GM18505 (cell line): Measurements from ENCODE around the gene ORAI3.
A peak's percentile ranks its signal among the peaks of the same experiment; 100 is the strongest.

ENCODE experiments used
- ATAC-seq: cut with Tn5 transposase; IDR thresholded peaks from one replicate; pipeline ENCODE4 v1.9.1; 2021; ENCODE audit not compliant: unreplicated experiment
- POLR2A ChIP-seq: IDR thresholded peaks from 4 replicates; pipeline ENCODE4 v1.6.1; 2011; ENCODE audit warnings: borderline replicate concordance; ENCODE audit not compliant: insufficient read depth, insufficient read length; ENCODE audit errors: extremely low read depth

Gene ORAI3

DNA sequence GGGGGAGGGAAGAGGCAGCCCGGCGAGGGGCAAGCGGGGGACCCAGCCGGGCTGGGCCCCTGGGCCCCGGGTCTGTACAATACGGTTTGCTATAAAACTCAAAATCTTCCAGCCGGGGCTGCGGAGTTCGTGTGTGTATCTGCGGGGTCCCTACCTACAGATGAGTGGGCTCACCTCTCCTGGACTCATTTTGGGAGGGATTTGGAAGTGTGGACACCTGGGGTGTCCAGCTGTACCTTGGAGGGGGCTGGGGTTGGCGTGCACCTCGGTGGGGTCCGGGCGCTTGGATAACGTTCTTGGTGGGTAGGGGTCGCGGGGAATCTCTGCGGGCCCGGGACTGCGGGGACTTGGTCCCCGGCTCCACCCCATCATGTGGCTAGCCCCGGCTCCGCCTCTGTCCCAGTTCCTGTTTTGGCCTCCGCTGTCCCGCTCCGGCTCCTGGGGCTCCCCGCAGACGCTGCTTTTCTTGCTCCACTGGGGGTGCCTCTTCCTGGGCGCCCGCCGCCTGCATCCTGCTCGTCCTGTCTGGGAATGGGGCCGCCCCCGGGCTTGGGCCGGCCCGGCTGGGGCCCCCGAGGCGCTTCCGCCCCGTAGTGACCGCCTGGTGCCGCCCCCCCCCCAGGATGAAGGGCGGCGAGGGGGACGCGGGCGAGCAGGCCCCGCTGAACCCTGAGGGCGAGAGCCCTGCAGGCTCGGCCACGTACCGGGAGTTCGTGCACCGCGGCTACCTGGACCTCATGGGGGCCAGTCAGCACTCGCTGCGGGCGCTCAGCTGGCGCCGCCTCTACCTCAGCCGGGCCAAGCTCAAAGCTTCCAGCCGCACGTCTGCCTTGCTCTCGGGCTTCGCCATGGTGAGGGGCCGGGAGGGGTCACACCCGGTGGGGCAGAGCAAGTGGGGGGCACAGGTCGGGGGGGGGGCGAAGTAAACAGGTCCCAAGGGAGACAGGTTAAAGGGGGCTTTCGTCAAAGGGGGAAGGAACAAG lies at the start of gene ORAI3:
ORAI3 (plus strand) TSS at position 402 of the 983 bp plus-strand sequence; CDS start at position 624, 222 bp downstream.
- peak; percentile 89 for TF ChIP-seq POLR2A
- peak; percentile 72 for ATAC-seq

DNA sequence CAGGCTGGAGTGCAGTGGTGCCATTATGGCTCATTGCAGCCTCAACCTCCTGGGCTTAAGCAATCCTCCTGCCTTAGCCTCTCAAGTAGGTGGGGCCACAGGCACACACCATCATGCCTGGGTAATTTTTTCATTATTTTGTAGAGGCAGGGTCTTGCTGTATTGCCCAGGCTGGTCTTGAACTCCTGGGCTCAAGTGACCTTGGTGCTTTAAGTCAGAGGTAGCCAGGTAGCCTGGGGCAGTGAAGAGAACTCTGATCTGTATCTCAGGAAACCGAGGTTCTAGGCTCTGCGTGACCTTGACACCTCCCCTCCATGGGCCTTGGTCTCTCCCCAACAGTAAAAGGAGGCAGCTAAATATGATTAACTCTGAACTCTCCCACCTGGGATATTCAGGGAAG lies 49.1 kb upstream of the ORAI3 start:
- ATAC-seq = no peak
- TF ChIP-seq POLR2A = no peak

DNA sequence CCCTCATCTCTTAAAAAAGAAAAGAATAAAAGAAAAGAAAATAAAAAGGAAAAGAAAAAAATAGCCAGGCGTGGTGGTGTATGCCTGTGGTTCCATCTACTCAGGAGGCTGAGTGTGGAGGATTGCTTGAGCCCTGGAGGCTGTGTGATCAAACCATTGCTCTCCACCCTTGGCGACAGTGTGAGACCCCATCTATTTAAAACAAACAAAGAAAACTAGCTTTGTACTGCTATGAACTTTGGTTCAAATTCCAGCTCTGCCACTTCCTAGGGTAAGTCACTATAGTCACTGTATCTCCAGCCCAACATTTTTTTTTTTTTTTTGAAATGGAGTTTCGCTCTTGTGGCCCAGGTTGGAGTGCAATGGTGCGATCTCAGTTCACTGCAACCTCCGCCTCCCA lies 48.3 kb upstream of the ORAI3 start:
- TF ChIP-seq POLR2A = no peak
- ATAC-seq = no peak

DNA sequence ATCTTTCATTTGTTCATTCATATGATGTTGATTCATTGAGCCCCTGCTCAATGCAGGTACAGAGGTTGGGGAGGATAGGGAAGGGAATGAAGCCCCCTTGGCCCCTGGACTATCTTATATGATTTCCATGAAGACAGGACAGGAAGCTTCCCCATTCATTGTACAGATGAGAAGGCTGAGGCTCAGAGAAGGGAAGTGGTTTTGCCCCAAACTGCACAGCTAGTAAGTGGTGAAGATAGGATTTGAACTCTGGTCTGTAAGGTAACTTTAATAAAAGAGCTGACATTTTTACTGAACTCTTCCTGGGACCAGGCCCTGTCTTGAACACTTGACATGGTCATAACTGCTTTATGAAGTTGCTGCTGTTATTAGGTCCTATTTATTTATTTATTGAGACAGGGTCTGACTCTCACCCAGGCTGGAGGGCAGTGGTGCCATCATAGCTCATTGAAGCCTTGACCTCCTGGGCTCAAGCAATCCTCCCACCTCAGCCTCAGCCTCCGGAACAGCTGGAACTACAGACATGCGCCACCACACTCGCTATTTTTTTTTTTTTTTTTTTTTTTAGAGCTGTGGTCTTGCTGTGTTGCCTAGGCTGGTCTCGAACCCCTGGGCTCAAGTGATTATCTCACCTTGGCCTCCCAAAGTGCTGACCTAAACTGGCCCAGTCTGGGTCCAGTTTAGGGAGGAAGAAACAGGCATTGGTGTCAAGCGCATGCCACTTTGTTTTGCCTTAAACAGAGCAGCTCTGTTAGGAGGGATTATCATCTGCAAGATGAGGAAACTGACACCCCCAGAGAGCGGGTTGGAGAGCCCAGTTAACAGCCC lies 47.5 kb upstream of the ORAI3 start:
- TF ChIP-seq POLR2A = no peak

DNA sequence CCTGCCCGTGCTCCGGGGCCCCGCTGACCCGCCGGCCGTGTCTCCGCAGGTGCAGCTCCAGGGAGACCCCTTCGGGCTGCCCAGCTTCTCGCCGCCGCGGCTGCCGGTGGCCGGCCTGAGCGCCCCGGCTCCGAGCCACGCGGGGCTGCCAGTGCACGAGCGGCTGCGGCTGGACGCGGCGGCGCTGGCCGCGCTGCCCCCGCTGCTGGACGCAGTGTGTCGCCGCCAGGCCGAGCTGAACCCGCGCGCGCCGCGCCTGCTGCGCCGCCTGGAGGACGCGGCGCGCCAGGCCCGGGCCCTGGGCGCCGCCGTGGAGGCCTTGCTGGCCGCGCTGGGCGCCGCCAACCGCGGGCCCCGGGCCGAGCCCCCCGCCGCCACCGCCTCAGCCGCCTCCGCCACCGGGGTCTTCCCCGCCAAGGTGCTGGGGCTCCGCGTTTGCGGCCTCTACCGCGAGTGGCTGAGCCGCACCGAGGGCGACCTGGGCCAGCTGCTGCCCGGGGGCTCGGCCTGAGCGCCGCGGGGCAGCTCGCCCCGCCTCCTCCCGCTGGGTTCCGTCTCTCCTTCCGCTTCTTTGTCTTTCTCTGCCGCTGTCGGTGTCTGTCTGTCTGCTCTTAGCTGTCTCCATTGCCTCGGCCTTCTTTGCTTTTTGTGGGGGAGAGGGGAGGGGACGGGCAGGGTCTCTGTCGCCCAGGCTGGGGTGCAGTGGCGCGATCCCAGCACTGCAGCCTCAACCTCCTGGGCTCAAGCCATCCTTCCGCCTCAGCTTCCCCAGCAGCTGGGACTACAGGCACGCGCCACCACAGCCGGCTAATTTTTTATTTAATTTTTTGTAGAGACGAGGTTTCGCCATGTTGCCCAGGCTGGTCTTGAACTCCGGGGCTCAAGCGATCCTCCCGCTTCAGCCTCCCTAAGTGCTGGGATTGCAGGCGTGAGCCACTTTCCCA lies 46.6 kb upstream of the ORAI3 start:
- peak; percentile 62 for TF ChIP-seq POLR2A
- no peak for ATAC-seq

More for the DNA sequence above, 47.5 kb upstream of the ORAI3 start:
- ATAC-seq = no peak

DNA sequence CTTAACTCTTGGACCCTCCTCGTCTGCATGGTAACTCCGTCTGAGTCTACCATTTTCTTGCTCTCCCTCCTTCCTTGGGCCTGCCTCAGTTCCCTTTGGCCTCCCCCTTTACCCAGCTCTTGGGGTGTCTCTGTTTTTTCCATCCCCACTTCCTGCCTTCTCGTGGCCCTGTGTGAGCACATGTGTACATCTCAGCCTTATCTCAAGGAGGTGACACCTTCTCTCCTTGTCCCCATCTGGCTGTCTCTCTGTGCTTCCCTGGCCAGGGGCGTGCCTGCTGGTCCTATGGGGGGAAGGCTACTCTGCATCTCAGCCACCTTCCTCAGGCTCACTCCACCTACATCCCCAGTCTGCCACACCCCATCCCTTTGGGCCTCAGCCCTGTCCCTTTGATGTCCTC lies 45.9 kb upstream of the ORAI3 start:
- no peak for TF ChIP-seq POLR2A
- no peak for ATAC-seq

DNA sequence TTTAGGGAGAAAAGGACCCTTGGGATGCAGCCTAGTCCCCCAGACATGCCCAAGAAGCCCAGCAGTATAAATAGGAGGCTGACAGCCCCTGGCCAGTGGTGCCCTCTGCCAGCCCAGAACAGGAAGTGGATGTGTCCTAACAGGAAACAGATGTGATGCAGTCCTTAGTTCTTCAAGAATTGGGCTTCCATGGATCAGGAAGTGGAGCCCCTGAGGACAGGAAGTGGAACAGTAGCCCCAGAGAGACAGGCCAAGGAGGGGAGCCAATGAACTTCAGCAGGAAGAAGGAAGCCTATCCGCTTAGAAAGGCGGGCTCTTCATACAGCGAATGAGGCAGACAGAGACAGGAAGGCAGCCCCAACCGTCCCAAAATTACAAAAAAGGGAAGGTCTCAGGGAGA lies 45.3 kb upstream of the ORAI3 start:
- TF ChIP-seq POLR2A = no peak
- ATAC-seq = no peak

DNA sequence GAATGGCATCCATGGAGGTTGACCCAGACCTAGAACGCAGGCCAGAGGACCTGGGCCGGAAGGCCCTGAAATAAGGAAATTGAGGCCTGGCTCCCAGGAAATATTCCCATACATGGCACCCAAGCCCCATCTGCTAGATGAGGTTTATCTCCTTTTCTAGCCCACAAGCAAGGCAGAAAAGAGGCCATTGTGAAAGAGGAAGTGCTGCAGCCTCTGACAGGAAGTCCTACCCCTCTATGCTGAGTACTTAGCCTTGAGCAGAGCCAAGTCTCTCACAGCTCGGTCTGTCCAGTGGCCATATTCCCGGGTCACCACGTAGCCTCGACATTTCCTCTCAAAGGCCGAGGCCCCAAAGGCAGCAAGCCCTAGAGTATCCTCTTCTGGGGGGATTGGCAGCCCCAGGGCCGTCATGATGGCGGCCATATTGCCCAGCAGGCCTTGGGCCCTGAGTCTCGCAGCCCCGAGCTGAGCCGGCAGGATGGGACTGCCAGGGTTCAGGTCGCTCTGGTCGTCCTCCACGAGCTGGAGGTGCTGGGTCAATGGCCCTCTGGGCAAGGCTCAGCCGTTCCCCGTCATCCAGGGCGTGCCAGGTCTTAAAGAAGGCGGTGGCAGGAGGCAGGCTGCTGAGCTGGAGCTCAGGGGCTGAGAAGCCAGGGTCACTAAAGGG lies 44.6 kb upstream of the ORAI3 start:
- no peak for ATAC-seq
- TF ChIP-seq POLR2A = no peak

DNA sequence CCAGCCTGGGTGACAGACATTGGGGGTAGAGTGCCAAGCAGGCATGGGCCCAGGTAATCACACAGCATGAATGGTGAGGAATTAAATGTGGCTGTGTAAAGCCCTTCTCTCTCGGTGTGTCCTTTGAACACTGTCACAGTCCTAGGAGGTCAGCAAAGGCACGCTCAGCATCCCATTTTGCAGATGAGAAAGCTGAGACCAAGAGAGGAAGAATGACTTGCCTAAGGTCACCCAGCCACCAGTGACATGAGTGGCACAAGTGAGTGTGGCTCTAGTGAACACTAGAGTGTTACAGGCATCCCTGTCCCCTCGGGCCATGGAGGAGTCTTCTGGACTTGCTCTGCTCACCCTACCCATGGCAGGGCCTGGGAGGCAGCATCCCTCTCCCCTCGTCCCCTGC lies 41.8 kb upstream of the ORAI3 start:
- no peak for TF ChIP-seq POLR2A
- no peak for ATAC-seq

DNA sequence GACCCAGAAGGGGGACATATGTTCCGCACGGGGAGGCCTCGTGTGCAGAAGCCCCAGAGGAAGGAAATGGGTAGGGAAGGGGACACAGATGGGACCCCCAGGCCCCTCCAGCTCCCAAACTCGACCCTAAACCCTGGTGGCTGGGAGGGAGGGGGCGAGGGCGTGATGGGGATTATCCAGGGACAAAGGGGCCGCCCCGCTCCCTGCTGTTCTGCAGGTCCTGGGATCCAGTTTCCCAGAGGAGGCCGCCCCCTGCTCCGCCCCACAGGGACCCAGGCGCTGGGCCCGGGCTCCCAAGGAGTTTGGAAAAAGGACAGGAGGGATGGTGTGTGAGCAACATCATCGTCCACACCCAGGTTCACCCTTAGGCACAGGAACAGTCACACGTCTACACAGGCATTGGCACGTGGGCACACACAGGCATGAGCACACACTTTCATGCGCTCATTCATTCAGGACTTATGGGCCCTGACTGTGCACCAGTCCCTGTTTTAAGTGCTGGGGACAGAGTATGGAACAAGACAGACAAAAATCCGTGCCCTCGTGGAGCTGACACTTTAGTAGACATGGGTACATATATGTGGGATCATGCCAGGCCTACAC lies 38.3 kb upstream of the ORAI3 start:
- TF ChIP-seq POLR2A = no peak
- ATAC-seq = no peak

DNA sequence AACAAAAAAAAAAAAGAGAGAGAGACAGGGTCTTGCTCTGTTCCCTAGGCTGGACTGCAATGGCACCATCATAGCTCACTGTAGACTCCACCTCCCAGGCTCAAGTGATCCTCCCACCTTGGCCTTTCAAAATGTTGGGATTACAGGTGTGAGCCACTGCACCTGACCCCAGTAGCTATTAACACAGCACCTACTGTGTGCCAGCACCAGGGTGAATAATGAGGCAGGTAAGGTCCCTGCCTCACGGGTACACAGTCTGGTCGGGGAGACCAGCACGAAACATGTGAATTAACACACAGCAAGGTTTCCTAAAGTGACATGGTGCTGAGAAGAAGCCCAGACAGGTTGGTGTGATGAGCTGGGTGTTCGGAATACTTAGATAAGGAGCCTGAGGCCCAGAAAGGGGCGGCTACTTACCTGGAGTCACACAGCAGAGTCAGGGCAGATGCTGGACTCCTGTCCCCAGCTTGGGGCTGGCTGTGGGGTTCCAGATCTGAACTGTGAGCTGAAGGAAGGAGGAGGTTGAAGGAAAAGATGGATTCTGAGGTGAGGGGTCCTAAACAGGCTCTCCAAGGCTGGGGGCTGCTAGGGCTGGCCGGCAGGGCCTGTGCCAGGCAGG lies 36.0 kb upstream of the ORAI3 start:
- no peak for TF ChIP-seq POLR2A
- ATAC-seq = no peak
